Epithelial cell of proximal tubule (primary cell): ENCODE measurements around the gene CDH23. TPM values are rescaled to one million over a fixed set of nuclear protein-coding genes. Genes with fewer than 3 reads are reported as not detected.

Experiments used
- DNase-seq: peaks from one replicate; pipeline ENCODE4 v3.0.0-alpha.2; 2011; ENCODE audit warnings: low read depth
- H3K4me3 ChIP-seq: 2 replicates; pipeline ENCODE4 v1.5.1; 2011; ENCODE audit warnings: low read depth, mild to moderate bottlenecking, low read length
- CTCF ChIP-seq: conservative IDR thresholded peaks from 2 replicates; pipeline ENCODE4 v1.5.1; 2012; ENCODE audit warnings: low read depth, mild to moderate bottlenecking, low read length
- total RNA-seq: library from RNA; depleted of rRNA; stranded (reverse); fragments of >200 nt; gene quantifications from 2 replicates; pipeline ENCODE4 v1.2.3, GENCODE V29; 2015

The CDH23 gene
- total RNA-seq, 1 donor from 2014 or later, result under 0.01 TPM

DNA sequence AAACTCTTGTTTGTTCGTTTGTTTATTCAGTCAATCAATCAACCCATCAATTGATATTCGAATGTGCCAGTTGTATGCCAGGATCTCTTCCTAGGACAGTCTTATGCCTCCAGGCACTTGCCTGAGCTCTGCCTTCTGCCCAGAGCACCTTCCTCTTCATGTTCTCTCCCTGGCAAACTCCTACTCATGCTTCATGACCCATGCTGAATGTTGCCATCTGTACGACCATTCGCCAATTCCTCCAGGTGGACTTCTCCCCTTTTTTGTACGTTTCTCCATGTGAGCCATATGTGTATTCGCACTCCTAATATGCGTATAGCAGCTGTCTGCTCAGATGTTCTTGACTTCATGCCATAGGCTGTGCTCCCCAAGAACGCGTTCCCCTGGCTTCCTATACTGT lies 180.1 kb downstream of the CDH23 start:
- H3K4me3 ChIP-seq, result no peak overlapping the region
- DNase-seq, result no peak
- TF ChIP-seq CTCF, result no peak

GRCh38 chr10:71577345-71577744 lies 180.6 kb downstream of the CDH23 start:
- H3K4me3 ChIP-seq, result no peak overlapping the region
- TF ChIP-seq CTCF, result no peak
- DNase-seq, result no peak

DNA sequence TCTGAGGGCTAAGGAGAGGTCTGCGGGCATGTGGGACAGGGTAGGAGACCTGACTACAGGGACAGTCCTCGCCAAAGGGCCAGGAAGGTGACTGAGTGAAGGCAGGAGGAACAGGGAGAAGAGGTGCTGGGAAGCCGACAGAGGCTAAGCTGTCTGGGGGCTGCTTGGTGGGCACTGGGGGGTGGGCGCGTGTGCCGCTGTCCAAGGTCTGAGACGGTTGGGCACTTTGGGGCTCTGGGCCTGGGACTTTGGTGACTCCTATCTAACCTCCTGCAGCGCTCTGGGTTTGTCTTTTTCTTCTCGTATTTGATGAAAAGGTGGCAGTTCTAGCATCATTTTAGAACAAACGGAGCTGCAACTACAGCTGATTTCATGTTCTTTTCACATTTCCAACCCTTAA lies 181.3 kb downstream of the CDH23 start:
- no peak for TF ChIP-seq CTCF

GRCh38 chr10:71579668-71580067 lies 182.9 kb downstream of the CDH23 start:
- no peak overlapping the region for H3K4me3 ChIP-seq
- DNase-seq, result no peak
- TF ChIP-seq CTCF, result no peak

More for the DNA sequence above, 181.3 kb downstream of the CDH23 start:
- DNase-seq, result no peak
- H3K4me3 ChIP-seq, result no peak overlapping the region

GRCh38 chr10:71580415-71580814 lies 183.7 kb downstream of the CDH23 start:
- TF ChIP-seq CTCF, result no peak
- no peak overlapping the region for H3K4me3 ChIP-seq
- no peak for DNase-seq

GRCh38 chr10:71580926-71581325 lies 184.2 kb downstream of the CDH23 start:
- no peak overlapping the region for H3K4me3 ChIP-seq
- TF ChIP-seq CTCF, result no peak
- DNase-seq, result no peak

DNA sequence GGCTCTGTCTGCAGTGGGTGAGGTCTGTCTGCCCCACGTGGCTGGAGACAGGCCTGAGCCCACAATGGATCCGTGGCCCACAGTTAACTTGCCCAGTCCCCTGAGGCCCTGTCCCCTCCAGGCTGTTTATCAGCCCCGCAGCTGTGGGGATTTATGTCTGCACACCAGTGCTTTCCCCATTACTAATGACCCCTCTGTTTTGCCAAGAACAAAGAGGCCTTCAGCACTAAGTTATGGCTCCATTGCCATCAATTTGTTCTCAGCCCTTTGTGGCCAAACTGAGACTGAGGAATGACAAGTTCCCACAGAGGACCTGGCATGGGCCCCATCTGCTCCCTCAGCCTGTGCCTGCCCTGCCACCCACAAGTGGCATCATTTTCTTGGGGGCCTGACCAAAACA lies 184.7 kb downstream of the CDH23 start:
- no peak for TF ChIP-seq CTCF
- no peak for DNase-seq
- H3K4me3 ChIP-seq, result no peak overlapping the region
